CD4-positive, alpha-beta T cell treated with Interleukin-1 beta for 1 hour (primary cell): Measurements from ENCODE around the gene FN3K.
"Not testable (repeated sequence)": the region's sequence is repeated elsewhere in the genome, so short reads cannot be mapped to it uniquely, and the experiment has no call there.

Source experiments
- DNase-seq, 2 donors: peaks; one replicate each; pipeline ENCODE4 v3.0.0-alpha.2; 2020 to 2022

The FN3K gene

DNA sequence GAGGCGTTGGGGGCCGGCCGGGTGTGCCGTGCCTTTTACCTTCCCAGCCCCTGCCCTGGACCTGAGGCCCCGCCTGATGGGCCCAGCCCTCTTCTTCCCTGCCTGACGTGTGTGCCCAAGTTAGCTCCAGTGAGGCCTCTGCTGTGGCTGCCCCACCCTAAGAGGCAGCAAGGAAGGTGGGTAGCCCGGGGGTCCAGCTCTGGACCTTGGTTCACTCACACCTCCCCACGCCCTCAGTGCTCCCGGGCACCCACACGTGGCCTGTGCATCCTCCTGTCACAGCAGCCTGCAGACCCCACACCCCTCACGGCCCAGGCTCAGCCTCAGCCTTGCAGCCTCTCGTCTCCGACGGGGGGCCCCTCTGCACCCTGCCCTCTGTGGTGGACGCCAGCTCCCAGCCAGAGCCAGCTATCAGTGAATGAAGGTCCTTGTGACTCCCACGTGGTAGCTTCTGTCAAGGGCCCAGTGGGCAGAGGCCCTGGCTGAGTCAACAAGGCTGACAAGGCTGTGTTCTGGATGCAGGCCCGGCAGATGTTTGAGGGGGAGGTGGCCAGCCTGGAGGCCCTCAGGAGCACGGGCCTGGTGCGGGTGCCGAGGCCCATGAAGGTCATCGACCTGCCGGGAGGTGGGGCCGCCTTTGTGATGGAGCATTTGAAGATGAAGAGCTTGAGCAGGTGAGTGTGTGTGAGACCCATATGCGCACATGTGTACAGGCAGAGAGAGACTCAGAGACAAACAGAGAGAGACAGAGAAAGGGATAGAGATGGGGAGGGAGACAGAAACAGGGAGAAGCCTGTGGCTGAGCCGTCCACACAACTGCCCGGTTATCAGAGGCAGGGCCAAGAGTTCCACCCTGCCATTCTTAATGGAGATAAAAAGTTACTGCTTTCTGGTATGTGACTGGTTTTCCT, 2.8 kb downstream of the FN3K start:
- no peak for DNase-seq

DNA sequence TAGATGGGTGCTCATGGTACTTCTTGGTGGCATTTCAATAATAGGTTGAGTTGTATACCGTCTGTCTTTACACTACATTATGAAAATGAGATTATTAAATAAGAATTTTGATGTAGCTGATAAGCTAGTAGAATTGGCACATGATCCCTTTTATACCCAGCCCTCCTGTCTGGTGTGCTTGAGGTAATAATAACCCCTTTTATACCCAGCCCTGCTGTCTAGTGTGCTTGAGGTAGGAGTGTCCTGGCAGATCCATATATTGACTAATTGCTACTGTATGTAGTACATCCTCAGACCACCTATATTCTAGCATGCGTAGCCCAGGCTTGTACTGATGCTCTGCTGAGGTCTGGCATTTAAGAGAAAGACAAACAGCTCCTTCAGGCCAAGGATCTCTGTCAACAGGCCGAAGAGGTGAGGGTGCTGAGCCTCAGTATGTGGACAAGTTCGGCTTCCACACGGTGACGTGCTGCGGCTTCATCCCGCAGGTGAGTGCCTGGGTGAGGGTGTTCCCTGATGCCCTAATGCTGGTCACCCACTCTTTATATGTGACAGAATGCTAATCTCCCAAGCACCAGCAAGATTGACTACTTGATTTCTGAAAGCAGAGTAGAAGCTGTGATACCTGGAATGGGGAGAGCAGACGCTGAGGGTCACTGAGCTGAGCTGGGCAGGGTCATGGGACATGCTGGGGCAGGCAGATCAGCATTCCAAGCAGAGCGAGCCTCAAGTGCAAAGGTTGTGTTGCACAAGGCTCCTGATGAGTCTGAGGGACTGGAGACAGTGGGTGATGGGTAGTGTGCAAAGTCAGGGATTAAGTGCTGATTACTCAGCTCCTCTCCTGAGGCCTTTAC, 5.7 kb downstream of the FN3K start:
- DNase-seq = no peak

DNA sequence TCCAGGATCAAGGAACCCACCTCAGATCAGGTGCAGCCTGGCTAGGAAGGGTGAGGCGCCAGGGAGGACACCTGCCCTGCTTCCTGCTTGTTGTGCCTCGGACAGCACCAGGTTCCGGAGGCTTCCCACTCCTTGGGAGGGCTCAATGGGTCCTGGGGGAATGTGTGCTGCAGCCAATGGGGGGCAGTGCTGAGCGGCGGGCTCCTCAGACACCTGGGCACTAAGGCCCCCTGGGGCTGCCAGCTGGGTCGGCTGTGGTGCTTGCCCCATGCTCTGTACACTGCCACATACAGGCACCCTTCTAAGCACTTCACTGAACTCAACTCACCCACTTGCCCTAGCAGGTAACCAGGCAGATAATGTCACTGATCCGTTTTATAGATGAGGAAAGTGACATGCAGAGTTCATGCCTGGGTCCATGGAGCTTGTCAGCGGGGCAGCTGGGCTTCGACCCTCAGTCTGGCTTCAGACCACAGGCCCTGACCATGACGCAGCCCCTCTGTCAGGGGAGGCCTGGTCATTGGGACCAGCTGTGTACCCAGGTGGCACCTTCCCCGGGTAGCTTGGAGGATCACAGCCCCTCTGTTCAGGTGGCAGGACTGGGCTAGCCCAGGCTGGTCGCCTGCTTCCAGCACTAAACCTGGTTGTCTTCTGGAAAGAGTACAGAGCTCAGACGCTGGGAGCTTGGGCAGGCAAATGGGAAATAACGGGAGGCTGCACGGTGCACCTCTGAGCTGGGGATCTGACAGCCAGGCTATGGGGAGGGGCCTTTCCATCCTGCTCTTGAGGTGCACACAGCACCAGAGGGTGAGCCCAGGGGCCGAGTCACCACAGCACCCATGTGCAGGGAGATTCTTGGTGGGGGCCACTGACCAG, 8.2 kb downstream of the FN3K start:
- DNase-seq = no peak

GRCh38 chr17:82744736-82745135, 9.3 kb downstream of the FN3K start:
- not testable (repeated sequence) for DNase-seq

GRCh38 chr17:82745524-82745923, 10.1 kb downstream of the FN3K start:
- DNase-seq = no peak

DNA sequence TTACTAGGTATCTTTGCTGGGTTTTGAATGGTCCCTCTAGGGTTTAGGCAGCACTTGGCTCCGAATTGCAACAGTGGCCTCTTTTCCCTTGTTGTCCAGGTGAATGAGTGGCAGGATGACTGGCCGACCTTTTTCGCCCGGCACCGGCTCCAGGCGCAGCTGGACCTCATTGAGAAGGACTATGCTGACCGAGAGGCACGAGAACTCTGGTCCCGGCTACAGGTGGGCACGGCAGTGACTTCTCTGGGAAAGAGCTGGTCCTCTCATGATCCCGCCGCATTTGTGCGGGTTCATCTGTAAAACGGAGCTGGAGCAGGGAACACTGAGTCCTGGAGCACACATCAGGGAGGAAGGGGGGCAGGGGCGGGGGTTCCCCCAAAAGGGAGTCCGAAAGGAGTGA, 13.3 kb downstream of the FN3K start:
- DNase-seq = no peak

- DNase-seq = no peak
These were observed 15.0 kb downstream of the FN3K start for GRCh38 chr17:82750241-82750908.

GRCh38 chr17:82751171-82751570, 15.8 kb downstream of the FN3K start:
- DNase-seq = no peak

DNA sequence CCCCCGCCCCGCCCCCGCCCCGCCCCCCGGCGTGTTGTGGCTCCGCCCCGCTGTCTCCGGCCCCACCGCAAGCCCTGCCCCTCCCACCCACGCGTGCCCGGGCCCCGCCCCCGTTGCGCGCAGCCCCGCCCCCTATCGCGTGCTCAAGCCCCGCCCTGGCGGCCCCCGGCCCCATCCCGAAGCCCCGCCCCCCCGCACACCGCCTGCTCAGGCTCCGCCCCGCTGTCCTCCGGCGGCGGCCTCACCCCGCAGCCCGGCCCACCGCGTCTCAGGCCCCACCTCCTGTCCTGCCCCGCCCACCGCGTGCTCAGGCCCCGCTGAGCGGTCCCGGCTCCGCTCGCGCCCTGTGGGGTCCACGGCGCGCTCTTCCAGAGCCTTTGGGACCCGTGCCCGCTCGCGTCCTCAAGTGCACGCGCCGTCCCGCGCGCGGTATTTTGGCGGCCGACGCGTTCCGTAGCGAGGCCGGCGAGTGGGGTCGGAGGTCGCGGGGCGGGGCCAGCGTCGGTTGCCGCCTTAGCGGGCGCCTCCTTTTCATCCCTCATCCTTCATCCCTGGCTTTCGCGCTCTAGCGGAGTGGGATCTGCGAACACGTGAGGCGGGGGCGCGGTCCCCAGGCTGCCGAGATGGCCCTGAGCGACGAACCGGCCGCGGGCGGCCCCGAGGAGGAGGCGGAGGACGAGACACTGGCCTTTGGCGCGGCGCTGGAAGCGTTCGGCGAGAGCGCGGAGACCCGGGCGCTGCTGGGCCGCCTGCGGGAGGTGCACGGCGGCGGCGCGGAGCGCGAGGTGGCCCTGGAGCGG, 16.4 kb downstream of the FN3K start, which contains the start of gene TBCD:
Gene TBCD, plus strand, starts transcription at position 495 of the 800 bp plus-strand sequence. Its CDS starts 129 bp downstream, at position 624.
- peak; percentile 84 to 86 for DNase-seq

DNA sequence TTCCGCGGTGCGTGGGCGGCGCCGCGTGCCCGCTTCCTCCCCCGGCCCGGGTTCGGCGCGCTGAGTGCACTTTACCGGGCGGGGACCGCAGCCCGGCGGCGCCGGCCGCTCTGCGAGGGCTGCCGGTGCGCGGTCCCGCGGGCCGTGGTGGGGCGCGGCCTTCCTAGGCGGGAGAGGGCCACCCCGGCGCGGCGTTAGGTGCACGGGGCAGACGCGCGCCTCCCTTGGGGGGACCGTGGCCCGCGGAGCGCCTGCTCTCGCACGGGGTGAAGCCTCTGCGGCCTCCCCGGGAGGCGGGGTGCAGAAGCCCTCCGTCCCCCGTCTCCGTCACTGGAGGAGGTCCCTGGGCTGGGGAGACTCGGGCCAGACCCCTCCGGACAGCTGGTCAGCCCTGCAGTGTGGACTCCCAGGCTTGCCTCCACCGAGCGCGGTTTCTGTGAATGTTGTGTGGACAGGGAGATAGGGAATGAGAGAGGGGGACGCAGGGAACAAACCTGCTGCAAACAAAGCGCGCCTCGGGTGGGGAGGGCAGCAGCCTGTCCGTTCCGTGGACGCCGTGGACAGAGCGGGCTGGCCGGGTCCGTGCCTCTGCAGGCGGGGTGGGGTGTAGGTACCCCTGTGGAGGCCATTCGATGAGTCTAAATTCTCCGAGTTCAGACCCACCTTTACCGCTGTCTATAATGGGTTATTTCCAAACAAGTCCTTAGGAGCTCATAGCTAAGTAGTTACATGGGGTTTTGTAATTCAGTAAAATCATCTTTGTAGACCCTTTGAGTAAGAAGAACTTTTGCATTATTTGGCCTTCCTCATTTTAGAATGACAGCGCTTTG, 17.2 kb downstream of the FN3K start:
- DNase-seq = no peak

DNA sequence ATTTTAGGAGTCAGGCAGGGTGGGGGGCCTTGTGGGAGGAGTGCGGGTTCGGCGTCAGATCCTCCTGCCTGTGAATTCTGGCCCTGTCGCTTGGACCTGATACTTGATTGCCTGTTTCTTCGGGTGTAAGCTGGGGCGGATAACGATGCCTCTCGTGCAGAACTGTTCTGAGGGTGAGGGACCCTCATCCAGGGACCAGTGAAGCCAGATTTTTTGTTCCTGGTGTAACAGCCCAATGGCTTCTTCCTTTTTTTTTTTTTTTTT, 17.7 kb downstream of the FN3K start:
- no peak for DNase-seq

- no peak for DNase-seq
These were observed 19.1 kb downstream of the FN3K start for GRCh38 chr17:82754297-82755208.

GRCh38 chr17:82756166-82756565, 20.8 kb downstream of the FN3K start:
- no peak for DNase-seq

DNA sequence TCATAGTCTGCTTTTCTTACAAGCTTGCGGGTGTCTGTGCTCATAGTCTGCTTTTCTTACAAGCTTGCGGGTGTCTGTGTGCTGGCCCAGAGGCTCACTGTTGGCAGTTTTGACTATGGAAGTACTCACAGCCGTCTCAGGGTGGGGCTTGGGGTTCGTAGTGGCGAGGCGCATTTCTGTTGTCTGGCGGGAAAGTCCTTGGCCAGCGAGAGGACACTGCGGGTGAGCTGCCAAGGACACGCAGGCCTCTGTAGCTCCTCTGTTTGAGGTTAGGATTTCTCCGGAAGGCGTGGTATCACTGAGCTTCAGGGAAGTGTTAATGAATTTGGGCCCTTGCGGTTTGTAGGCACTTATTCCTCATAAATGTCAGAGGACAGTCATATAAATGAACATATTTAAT, 30.0 kb downstream of the FN3K start:
- DNase-seq = no peak

GRCh38 chr17:82767041-82767754, 31.8 kb downstream of the FN3K start:
- DNase-seq = peak; percentile 24 to 45

GRCh38 chr17:82769041-82769440, 33.6 kb downstream of the FN3K start:
- DNase-seq = no peak

GRCh38 chr17:82772026-82772425, 36.6 kb downstream of the FN3K start:
- no peak for DNase-seq

- DNase-seq = not testable (repeated sequence)
These were observed 39.0 kb downstream of the FN3K start for GRCh38 chr17:82774456-82774855.
